Measurements from ENCODE around the gene RAB20.

RAB20 gene

GRCh38 chr13:110605132-110605531 is 43.6 kb upstream of the RAB20 start:
- Histone ChIP-seq H3K9me2 (ENCODE audit: low read depth, low read length) (no peaks in the 10 kb centered on the region), H4K20me1 (ENCODE audit: insufficient read depth, low read length) (no peaks in the 10 kb centered on the region), H3K36me3 (ENCODE audit: insufficient read depth, low read length) (no peaks in the 10 kb centered on the region), H3K4me1 (ENCODE audit: insufficient read depth, low read length, severe bottlenecking) (no peaks in the 10 kb centered on the region), H2AFZ (ENCODE audit: low read length) (no peak overlapping the region), H3K9ac (ENCODE audit: low read length) (no peak overlapping the region), H3K27me3 (ENCODE audit: insufficient read depth, low read length) (no peaks in the 10 kb centered on the region), H3K9me3 (ENCODE audit: low read length) (no peaks in the 10 kb centered on the region), H3K79me2 (ENCODE audit: insufficient read depth, low read length) (no peaks in the 10 kb centered on the region), H3K4me2 (ENCODE audit: low read length) (no peak overlapping the region), H3K27ac (ENCODE audit: low read depth, low read length, poor library complexity, severe bottlenecking) (no peak overlapping the region), H3F3A (ENCODE audit: insufficient read depth, low read length) (no peaks in the 10 kb centered on the region), H3K4me3 (ENCODE audit: low read depth, low read length, poor library complexity, severe bottlenecking) (no peak overlapping the region)
- TF ChIP-seq, protein P1, sequence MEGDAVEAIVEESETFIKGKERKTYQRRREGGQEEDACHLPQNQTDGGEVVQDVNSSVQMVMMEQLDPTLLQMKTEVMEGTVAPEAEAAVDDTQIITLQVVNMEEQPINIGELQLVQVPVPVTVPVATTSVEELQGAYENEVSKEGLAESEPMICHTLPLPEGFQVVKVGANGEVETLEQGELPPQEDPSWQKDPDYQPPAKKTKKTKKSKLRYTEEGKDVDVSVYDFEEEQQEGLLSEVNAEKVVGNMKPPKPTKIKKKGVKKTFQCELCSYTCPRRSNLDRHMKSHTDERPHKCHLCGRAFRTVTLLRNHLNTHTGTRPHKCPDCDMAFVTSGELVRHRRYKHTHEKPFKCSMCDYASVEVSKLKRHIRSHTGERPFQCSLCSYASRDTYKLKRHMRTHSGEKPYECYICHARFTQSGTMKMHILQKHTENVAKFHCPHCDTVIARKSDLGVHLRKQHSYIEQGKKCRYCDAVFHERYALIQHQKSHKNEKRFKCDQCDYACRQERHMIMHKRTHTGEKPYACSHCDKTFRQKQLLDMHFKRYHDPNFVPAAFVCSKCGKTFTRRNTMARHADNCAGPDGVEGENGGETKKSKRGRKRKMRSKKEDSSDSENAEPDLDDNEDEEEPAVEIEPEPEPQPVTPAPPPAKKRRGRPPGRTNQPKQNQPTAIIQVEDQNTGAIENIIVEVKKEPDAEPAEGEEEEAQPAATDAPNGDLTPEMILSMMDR (IDR thresholded peaks at IDR 0.05; ENCODE audit: low read length), result no peak
- TF ChIP-seq EZH2 (IDR thresholded peaks at IDR 0.05; ENCODE audit: borderline replicate concordance, low read length), result no peak

DNA sequence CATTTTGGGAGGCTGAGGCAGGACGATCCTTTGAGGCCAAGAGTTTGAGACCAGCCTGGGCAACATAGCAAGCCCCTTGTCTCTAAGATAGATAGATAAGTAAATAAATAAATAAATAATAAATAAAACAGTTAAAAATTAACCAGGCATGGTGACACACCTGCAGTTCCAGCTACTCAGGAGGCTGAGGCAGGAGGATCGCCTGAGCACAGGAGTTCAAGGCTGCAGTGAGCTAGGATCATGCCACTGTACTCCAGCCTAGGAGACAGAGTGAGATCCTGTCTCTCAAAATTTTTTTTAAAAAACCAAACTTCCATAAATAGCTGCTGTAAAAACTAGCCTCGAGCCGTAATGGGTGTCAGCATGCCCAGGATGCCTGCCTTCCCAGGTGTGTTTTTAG is 39.5 kb upstream of the RAB20 start:
- H3K9ac ChIP-seq (ENCODE audit: low read length), result no peak overlapping the region
- no peaks in the 10 kb centered on the region for H3K79me2 ChIP-seq (ENCODE audit: insufficient read depth, low read length)
- no peaks in the 10 kb centered on the region for H3K9me3 ChIP-seq (ENCODE audit: low read length)
- no peaks in the 10 kb centered on the region for H4K20me1 ChIP-seq (ENCODE audit: insufficient read depth, low read length)
- no peak overlapping the region for H3K4me3 ChIP-seq (ENCODE audit: low read depth, low read length, poor library complexity, severe bottlenecking)
- no peaks in the 10 kb centered on the region for H3K4me1 ChIP-seq (ENCODE audit: insufficient read depth, low read length, severe bottlenecking)
- no peaks in the 10 kb centered on the region for H3K36me3 ChIP-seq (ENCODE audit: insufficient read depth, low read length)
- no peak for TF ChIP-seq EZH2 (IDR thresholded peaks at IDR 0.05; ENCODE audit: borderline replicate concordance, low read length)
- H3K4me2 ChIP-seq (ENCODE audit: low read length), result no peak overlapping the region
- H2AFZ ChIP-seq (ENCODE audit: low read length), result no peak overlapping the region
- H3F3A ChIP-seq (ENCODE audit: insufficient read depth, low read length), result no peaks in the 10 kb centered on the region
- no peaks in the 10 kb centered on the region for H3K9me2 ChIP-seq (ENCODE audit: low read depth, low read length)
- no peaks in the 10 kb centered on the region for H3K27me3 ChIP-seq (ENCODE audit: insufficient read depth, low read length)
- H3K27ac ChIP-seq (ENCODE audit: low read depth, low read length, poor library complexity, severe bottlenecking), result no peak overlapping the region

DNA sequence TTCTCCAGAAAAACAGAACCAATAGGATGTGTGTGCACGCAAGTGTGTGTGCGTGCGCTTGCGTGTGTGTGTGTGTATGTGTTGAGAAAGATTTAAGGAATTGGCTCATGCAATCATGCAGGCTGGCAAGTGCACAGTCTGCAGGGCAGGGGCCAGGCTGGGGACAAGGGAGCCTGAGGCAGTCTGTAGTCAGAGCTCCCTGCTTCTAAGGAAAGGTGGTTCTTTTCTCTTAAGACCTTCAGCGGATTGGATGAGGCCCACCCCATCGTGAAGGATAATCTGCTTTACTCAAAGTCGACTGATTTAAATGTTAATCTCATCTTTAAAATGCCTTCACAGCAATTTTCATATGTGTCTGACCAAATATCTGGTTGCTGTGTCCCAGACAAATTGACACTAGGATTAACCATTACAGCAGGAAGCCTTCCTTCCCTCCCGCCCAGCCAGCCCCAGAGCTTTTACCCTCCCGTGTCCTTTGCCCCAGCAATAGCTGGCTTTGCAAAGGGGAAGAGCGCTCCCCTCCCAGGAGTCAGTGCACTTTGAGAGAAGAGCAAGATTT is 38.8 kb upstream of the RAB20 start:
- H3K4me1 ChIP-seq (ENCODE audit: insufficient read depth, low read length, severe bottlenecking), result no peaks in the 10 kb centered on the region
- no peaks in the 10 kb centered on the region for H4K20me1 ChIP-seq (ENCODE audit: insufficient read depth, low read length)
- no peaks in the 10 kb centered on the region for H3K79me2 ChIP-seq (ENCODE audit: insufficient read depth, low read length)
- H3K27ac ChIP-seq (ENCODE audit: low read depth, low read length, poor library complexity, severe bottlenecking), result no peak overlapping the region
- no peak overlapping the region for H3K9ac ChIP-seq (ENCODE audit: low read length)
- no peaks in the 10 kb centered on the region for H3K9me2 ChIP-seq (ENCODE audit: low read depth, low read length)
- H2AFZ ChIP-seq (ENCODE audit: low read length), result no peak overlapping the region
- H3K36me3 ChIP-seq (ENCODE audit: insufficient read depth, low read length), result no peaks in the 10 kb centered on the region
- no peaks in the 10 kb centered on the region for H3K9me3 ChIP-seq (ENCODE audit: low read length)
- H3F3A ChIP-seq (ENCODE audit: insufficient read depth, low read length), result no peaks in the 10 kb centered on the region
- H3K4me3 ChIP-seq (ENCODE audit: low read depth, low read length, poor library complexity, severe bottlenecking), result no peak overlapping the region
- H3K27me3 ChIP-seq (ENCODE audit: insufficient read depth, low read length), result no peaks in the 10 kb centered on the region
- H3K4me2 ChIP-seq (ENCODE audit: low read length), result no peak overlapping the region
- TF ChIP-seq, protein P1 (IDR thresholded peaks at IDR 0.05; ENCODE audit: low read length), result no peak
- no peak for TF ChIP-seq EZH2 (IDR thresholded peaks at IDR 0.05; ENCODE audit: borderline replicate concordance, low read length)

- no peak overlapping the region for H3K27ac ChIP-seq (ENCODE audit: low read depth, low read length, poor library complexity, severe bottlenecking)
- H3K4me2 ChIP-seq (ENCODE audit: low read length), result no peak overlapping the region
- H3F3A ChIP-seq (ENCODE audit: insufficient read depth, low read length), result no peaks in the 10 kb centered on the region
These were observed 35.6 kb upstream of the RAB20 start for GRCh38 chr13:110597041-110597689.

More at GRCh38 chr13:110597041-110597689, 35.6 kb upstream of the RAB20 start:
- Histone ChIP-seq H3K4me3 (ENCODE audit: low read depth, low read length, poor library complexity, severe bottlenecking) (no peak overlapping the region), H4K20me1 (ENCODE audit: insufficient read depth, low read length) (no peaks in the 10 kb centered on the region), H3K9ac (ENCODE audit: low read length) (no peak overlapping the region), H3K9me3 (ENCODE audit: low read length) (no peaks in the 10 kb centered on the region), H3K79me2 (ENCODE audit: insufficient read depth, low read length) (no peaks in the 10 kb centered on the region), H3K27me3 (ENCODE audit: insufficient read depth, low read length) (no peaks in the 10 kb centered on the region), H3K9me2 (ENCODE audit: low read depth, low read length) (no peaks in the 10 kb centered on the region), H3K36me3 (ENCODE audit: insufficient read depth, low read length) (no peaks in the 10 kb centered on the region), H3K4me1 (ENCODE audit: insufficient read depth, low read length, severe bottlenecking) (no peaks in the 10 kb centered on the region), H2AFZ (ENCODE audit: low read length) (no peak overlapping the region)
- TF ChIP-seq, protein P1 (IDR thresholded peaks at IDR 0.05; ENCODE audit: low read length), result no peak
- no peak for TF ChIP-seq EZH2 (IDR thresholded peaks at IDR 0.05; ENCODE audit: borderline replicate concordance, low read length)
